Stimulated activated CD4-positive, alpha-beta T cell treated with anti-CD3 and anti-CD28 coated beads, Interleukin-12 subunit alpha, Interleukin-12 subunit beta, amount 100 ng/mL, for 48 hours (primary cell): Measurements from ENCODE around the gene DIP2B.

Experiments used
- DNase-seq, 3 donors: peaks; one replicate each; pipeline ENCODE4 v3.0.0-alpha.2; 2020; ENCODE audit warnings: low read depth in 2 of 3, low spot score in 1 of 3

DIP2B gene

GRCh38 chr12:50635857-50636256 lies 131.1 kb downstream of the DIP2B start:
- DNase-seq: no peak

GRCh38 chr12:50636505-50636904 lies 131.7 kb downstream of the DIP2B start:
- DNase-seq: no peak

- no peak for DNase-seq
Measured at GRCh38 chr12:50637870-50638481, 133.2 kb downstream of the DIP2B start.

GRCh38 chr12:50638482-50638880 lies 133.7 kb downstream of the DIP2B start:
- DNase-seq: no peak

- no peak for DNase-seq
Measured at GRCh38 chr12:50639721-50640120, 134.9 kb downstream of the DIP2B start.

- DNase-seq: no peak
Measured at GRCh38 chr12:50640321-50640939, 135.6 kb downstream of the DIP2B start.

- no peak for DNase-seq
Measured at GRCh38 chr12:50641566-50641965, 136.8 kb downstream of the DIP2B start.

- no peak for DNase-seq
Measured at GRCh38 chr12:50642035-50642451, 137.3 kb downstream of the DIP2B start.

- DNase-seq: no peak
Measured at GRCh38 chr12:50642761-50643160, 138.0 kb downstream of the DIP2B start.

GRCh38 chr12:50647031-50647430 lies 142.2 kb downstream of the DIP2B start:
- no peak for DNase-seq

- DNase-seq: no peak
Measured at GRCh38 chr12:50647479-50647878, 142.7 kb downstream of the DIP2B start.

- no peak for DNase-seq
Measured at GRCh38 chr12:50650285-50650684, 145.5 kb downstream of the DIP2B start.

GRCh38 chr12:50655374-50655921 lies 150.7 kb downstream of the DIP2B start:
- DNase-seq: no peak

GRCh38 chr12:50659260-50659659 lies 154.5 kb downstream of the DIP2B start:
- no peak for DNase-seq

GRCh38 chr12:50659690-50660424 lies 155.1 kb downstream of the DIP2B start:
- no peak for DNase-seq

- no peak for DNase-seq
Measured at GRCh38 chr12:50660425-50660822, 155.6 kb downstream of the DIP2B start.

GRCh38 chr12:50661300-50662115 lies 156.7 kb downstream of the DIP2B start:
- no peak for DNase-seq

- DNase-seq: no peak
Measured at GRCh38 chr12:50662116-50662510, 157.3 kb downstream of the DIP2B start.

- DNase-seq: no peak
Measured at GRCh38 chr12:50665170-50665569, 160.4 kb downstream of the DIP2B start.

- DNase-seq: no peak
Measured at GRCh38 chr12:50665609-50666008, 160.8 kb downstream of the DIP2B start.

- no peak for DNase-seq
Measured at GRCh38 chr12:50666023-50666422, 161.2 kb downstream of the DIP2B start.
